Mucosa of descending colon (tissue), 3 donors: Measurements from ENCODE around the gene CHMP4A. TPM values are rescaled to one million over a fixed set of nuclear protein-coding genes. Genes with fewer than 3 reads are reported as not detected.

Experiments
- ATAC-seq: fragments of 200-7000 bp; cut with Tn5 transposase; one replicate; pipeline ENCODE4 v1.9.1; 2020; ENCODE audit warnings: mild to moderate bottlenecking, moderate library complexity
- DNase-seq, 3 donors: peaks; one replicate each; pipeline ENCODE4 v3.0.0-alpha.2; 2020
- H3K36me3 ChIP-seq: fragments of 200-600 bp; one replicate; pipeline ENCODE4 v1.8.0; 2021; ENCODE audit warnings: low read depth, mild to moderate bottlenecking
- H3K4me1 ChIP-seq: fragments of 200-600 bp; one replicate; pipeline ENCODE4 v1.8.0; 2021; ENCODE audit warnings: low read depth, mild to moderate bottlenecking
- H3K4me3 ChIP-seq: fragments of 200-600 bp; one replicate; pipeline ENCODE4 v1.8.0; 2021; ENCODE audit warnings: mild to moderate bottlenecking
- H3K9me3 ChIP-seq: fragments of 200-600 bp; one replicate; pipeline ENCODE4 v1.8.0; 2021; ENCODE audit warnings: mild to moderate bottlenecking
- CTCF ChIP-seq: fragments of 200-600 bp; IDR thresholded peaks from one replicate; pipeline ENCODE4 v1.8.0; 2022; ENCODE audit warnings: antibody characterized with exemption, mild to moderate bottlenecking
- intact Hi-C, 2 donors: fragments of 100-400 bp; cut with DNase I in 1 of 2; cut with micrococcal nuclease in 1 of 2; formaldehyde crosslinking; loops; one replicate each; pipeline versions ENCODE4 v1.11.0 to v1.11.1; 2022; cut with DNase I, micrococcal nuclease
- total RNA-seq, 3 donors: library from RNA; stranded (reverse); fragmentation: NEBNext Ultra II Directional in 2 of 3; extraction: Animal tissue kit (Norgen Biotek cat#: 25700) in 2 of 3; gene quantifications; one replicate each; pipeline versions ENCODE4 v1.2.1 to v1.2.4, GENCODE V29; 2021 to 2023
- donor health status: DM: no; HTN: no; CAD: no; lungs with moderate emphysema.
- donor health status: DM: no; HTN: no; CAD: no.
- donor health status: DM: no; HTN: yes; CAD: no.

The CHMP4A gene
- total RNA-seq, 3 donors from 2014 or later: 47.6 to 67.8 (median 49.5) TPM

- no peak overlapping the region for H3K4me3 ChIP-seq
- no peaks in the 10 kb centered on the region for H3K9me3 ChIP-seq
- no peak for DNase-seq
- no peaks in the 10 kb centered on the region for H3K36me3 ChIP-seq
- H3K4me1 ChIP-seq: no peaks in the 10 kb centered on the region
- TF ChIP-seq CTCF: no peak
- no peak for ATAC-seq
- intact Hi-C loops: no loop called here
These were observed 34.7 kb downstream of the CHMP4A start for GRCh38 chr14:24178399-24179178.

- intact Hi-C loops: no loop called here
- H3K4me3 ChIP-seq: no peak overlapping the region
- ATAC-seq: no peak
- H3K9me3 ChIP-seq: no peaks in the 10 kb centered on the region
- TF ChIP-seq CTCF: no peak
- no peak for DNase-seq
- H3K36me3 ChIP-seq: no peaks in the 10 kb centered on the region
- H3K4me1 ChIP-seq: no peaks in the 10 kb centered on the region
These were observed 35.4 kb downstream of the CHMP4A start for GRCh38 chr14:24177891-24178290.

- intact Hi-C loops: no loop called here
- H3K4me3 ChIP-seq: no peak overlapping the region
- H3K9me3 ChIP-seq: no peaks in the 10 kb centered on the region
- DNase-seq: no peak
- no peaks in the 10 kb centered on the region for H3K36me3 ChIP-seq
- ATAC-seq: no peak
- no peaks in the 10 kb centered on the region for H3K4me1 ChIP-seq
- TF ChIP-seq CTCF: no peak
These were observed 36.1 kb downstream of the CHMP4A start for GRCh38 chr14:24177041-24177825.

- H3K36me3 ChIP-seq: no peaks in the 10 kb centered on the region
- no peaks in the 10 kb centered on the region for H3K9me3 ChIP-seq
- no peaks in the 10 kb centered on the region for H3K4me1 ChIP-seq
- intact Hi-C loops: no loop called here
- DNase-seq (no peak), ATAC-seq (no peak)
- H3K4me3 ChIP-seq: no peak overlapping the region
- TF ChIP-seq CTCF: no peak
These were observed 36.7 kb downstream of the CHMP4A start for GRCh38 chr14:24176599-24176998.

- intact Hi-C loops: no loop called here
- Histone ChIP-seq H3K4me3 (no peak overlapping the region), H3K4me1 (no peaks in the 10 kb centered on the region), H3K9me3 (no peaks in the 10 kb centered on the region), H3K36me3 (no peaks in the 10 kb centered on the region)
- ATAC-seq: no peak
- no peak for DNase-seq
- no peak for TF ChIP-seq CTCF
These were observed 40.4 kb downstream of the CHMP4A start for GRCh38 chr14:24172871-24173281.
